Measurements from ENCODE around the gene OCLN.
A peak's percentile ranks its signal among the peaks of the same experiment; 100 is the strongest.
"Not testable (repeated sequence)": the region's sequence is repeated elsewhere in the genome, so short reads cannot be mapped to it uniquely, and the experiment has no call there.

The OCLN gene

GRCh38 chr5:69526660-69527059 lies 34.1 kb downstream of the OCLN start:
- TF ChIP-seq CTCF (IDR thresholded peaks at IDR 0.05; ENCODE audit: low read depth, low read length) = no peak
- no peak overlapping the region for H3K4me3 ChIP-seq (ENCODE audit: low read depth, low read length)

- H3K4me3 ChIP-seq (ENCODE audit: low read depth, low read length) = no peak overlapping the region
- TF ChIP-seq CTCF (IDR thresholded peaks at IDR 0.05; ENCODE audit: low read depth, low read length) = no peak
Observed at GRCh38 chr5:69527128-69527770, 34.7 kb downstream of the OCLN start.

- H3K4me3 ChIP-seq (ENCODE audit: low read depth, low read length) = no peak overlapping the region
- TF ChIP-seq CTCF (IDR thresholded peaks at IDR 0.05; ENCODE audit: low read depth, low read length) = no peak
Observed at GRCh38 chr5:69528035-69528434, 35.4 kb downstream of the OCLN start.

GRCh38 chr5:69528609-69529008 lies 36.0 kb downstream of the OCLN start:
- TF ChIP-seq CTCF (IDR thresholded peaks at IDR 0.05; ENCODE audit: low read depth, low read length) = no peak
- H3K4me3 ChIP-seq (ENCODE audit: low read depth, low read length) = no peak overlapping the region

GRCh38 chr5:69530561-69531405 lies 38.2 kb downstream of the OCLN start:
- no peak for TF ChIP-seq CTCF (IDR thresholded peaks at IDR 0.05; ENCODE audit: low read depth, low read length)
- no peak overlapping the region for H3K4me3 ChIP-seq (ENCODE audit: low read depth, low read length)

GRCh38 chr5:69531406-69531801 lies 38.8 kb downstream of the OCLN start:
- no peak for TF ChIP-seq CTCF (IDR thresholded peaks at IDR 0.05; ENCODE audit: low read depth, low read length)

GRCh38 chr5:69537911-69538310 lies 45.3 kb downstream of the OCLN start:
- H3K4me3 ChIP-seq (ENCODE audit: low read depth, low read length) = not testable (repeated sequence)

More at GRCh38 chr5:69531406-69531801, 38.8 kb downstream of the OCLN start:
- no peak overlapping the region for H3K4me3 ChIP-seq (ENCODE audit: low read depth, low read length)

GRCh38 chr5:69538735-69539134 lies 46.1 kb downstream of the OCLN start:
- H3K4me3 ChIP-seq (ENCODE audit: low read depth, low read length) = not testable (repeated sequence)

GRCh38 chr5:69541347-69541746 lies 48.8 kb downstream of the OCLN start:
- not testable (repeated sequence) for H3K4me3 ChIP-seq (ENCODE audit: low read depth, low read length)

GRCh38 chr5:69542838-69543618 lies 50.4 kb downstream of the OCLN start:
- H3K4me3 ChIP-seq (ENCODE audit: low read depth, low read length) = not testable (repeated sequence)

GRCh38 chr5:69544602-69545001 lies 52.0 kb downstream of the OCLN start:
- not testable (repeated sequence) for H3K4me3 ChIP-seq (ENCODE audit: low read depth, low read length)

- H3K4me3 ChIP-seq (ENCODE audit: low read depth, low read length) = peak within 1 kb of the TSS; percentile 56
Observed at GRCh38 chr5:69559908-69560330, 67.3 kb downstream of the OCLN start, which contains the start of gene GTF2H2C. GTF2H2C (plus strand) TSS chr5:69560191; CDS start chr5:69565133, 4,942 bp downstream.
